ENCODE results near the gene SERPINB2. TPM values are rescaled to one million over a fixed set of nuclear protein-coding genes. Genes with fewer than 3 reads are reported as not detected.
A peak's percentile ranks its signal among the peaks of the same experiment; 100 is the strongest.
"Not testable (repeated sequence)": the region's sequence is repeated elsewhere in the genome, so short reads cannot be mapped to it uniquely, and the experiment has no call there.

Gene SERPINB2
- total RNA-seq, 1 experiment from 2014 or later = 20.5 TPM

DNA sequence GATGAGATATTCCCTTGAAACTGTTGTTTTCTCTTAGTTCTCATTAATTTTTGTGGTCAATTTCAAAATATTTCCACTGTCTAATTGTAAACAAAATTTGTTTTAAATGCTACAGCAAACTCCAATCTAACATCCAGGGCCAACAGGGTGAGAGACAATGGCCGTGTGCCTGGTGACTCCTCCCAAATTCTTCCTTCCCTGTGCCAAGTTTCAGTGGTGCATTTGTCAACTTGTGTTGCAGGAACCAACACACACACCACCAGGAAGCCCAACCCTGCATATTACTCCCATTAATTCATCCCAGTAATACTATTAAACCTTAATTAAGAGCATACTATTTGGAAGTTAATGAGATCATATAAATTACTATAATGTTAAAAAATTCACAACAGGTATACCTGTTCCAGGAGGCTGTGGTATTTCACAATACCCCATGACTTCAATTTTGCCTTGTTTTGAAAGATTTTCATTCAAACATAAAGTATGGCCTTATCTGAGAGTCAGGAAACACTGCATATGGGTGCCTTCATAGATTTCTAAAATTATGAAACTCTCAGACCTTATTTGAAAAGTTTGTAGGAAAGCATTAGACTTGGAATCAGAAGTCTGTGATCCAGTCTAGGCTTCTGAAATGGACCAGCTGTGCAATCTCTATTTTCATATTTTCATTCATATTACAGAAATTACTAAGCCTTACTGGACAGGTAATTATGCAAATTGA is 1.1 kb downstream of the SERPINB2 start:
- peak; percentile 40 for DNase-seq (ENCODE audit: low read depth)

GRCh38 chr18:63889626-63890025 is 2.1 kb downstream of the SERPINB2 start:
- no peak for DNase-seq (ENCODE audit: low read depth)

- no peak for DNase-seq (ENCODE audit: low read depth)
Measured at GRCh38 chr18:63890237-63890949, 2.9 kb downstream of the SERPINB2 start.

GRCh38 chr18:63890950-63891304 is 3.4 kb downstream of the SERPINB2 start:
- DNase-seq (ENCODE audit: low read depth) = peak; percentile 57

DNA sequence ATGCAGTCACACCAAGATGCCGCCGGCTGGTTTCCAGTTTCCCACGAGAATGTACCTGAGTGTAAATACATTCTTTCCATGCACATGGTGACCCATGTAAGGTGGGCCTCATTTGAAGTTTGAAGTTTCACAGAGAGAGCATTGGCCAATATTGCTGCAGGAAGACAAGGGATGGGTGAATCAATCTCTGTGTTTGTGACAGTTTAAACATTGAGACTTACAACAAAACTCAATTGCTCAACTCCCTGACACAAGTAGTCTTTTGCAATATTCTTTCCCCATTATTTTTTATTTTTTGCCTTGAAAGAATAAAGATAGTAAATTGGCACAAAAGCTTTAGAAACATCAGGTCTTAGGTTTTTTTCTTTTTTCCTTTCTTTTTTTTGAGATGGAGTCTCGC is 5.1 kb downstream of the SERPINB2 start:
- DNase-seq (ENCODE audit: low read depth) = no peak

DNA sequence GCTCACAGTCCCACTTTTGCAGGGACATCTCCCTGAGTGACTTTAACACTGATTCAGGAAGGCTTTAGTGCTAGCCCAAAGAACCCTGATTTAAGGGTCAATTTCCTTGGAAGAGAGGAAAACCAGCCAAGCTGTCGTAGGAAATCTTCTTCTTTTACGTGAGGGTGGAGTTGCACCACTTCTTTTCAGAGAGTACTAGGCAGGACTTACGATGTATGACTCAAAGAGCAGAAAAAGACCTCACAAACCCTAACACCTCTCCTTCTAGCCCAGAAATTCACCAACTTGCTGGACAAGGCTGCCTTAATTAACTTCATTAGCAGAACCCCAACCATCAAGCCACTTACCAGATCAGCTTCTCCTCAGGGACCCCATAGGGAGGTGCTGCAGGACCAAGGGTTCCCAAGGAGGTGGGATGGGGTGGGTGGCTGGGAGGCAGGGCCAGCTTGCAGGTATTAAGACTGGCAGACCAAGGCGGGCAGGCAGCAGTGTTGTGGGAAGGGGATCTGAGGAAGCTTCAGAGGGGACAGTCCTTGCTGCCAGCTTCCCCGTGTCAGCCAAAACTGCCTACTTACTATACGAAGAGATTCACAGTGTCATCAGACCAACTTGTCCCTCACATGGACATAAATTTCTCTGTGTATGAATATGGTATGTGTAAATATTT is 6.7 kb downstream of the SERPINB2 start:
- DNase-seq (ENCODE audit: low read depth) = no peak

DNA sequence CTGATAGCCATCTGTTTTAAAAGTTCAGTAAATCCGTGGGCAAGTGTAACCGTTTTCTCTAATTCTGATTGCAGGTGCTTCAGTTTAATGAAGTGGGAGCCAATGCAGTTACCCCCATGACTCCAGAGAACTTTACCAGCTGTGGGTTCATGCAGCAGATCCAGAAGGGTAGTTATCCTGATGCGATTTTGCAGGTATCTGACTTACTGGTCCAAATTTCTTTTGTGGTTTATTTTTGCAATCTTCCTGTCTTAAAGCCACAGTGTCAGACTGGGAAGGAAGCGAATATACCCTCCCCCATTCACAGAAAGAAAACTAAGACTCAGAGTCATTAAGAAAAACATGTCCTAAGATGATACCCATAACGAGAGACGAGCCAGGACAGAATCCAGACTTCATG is 7.7 kb downstream of the SERPINB2 start:
- no peak for DNase-seq (ENCODE audit: low read depth)

GRCh38 chr18:63897072-63897471 is 9.6 kb downstream of the SERPINB2 start:
- DNase-seq (ENCODE audit: low read depth) = no peak

DNA sequence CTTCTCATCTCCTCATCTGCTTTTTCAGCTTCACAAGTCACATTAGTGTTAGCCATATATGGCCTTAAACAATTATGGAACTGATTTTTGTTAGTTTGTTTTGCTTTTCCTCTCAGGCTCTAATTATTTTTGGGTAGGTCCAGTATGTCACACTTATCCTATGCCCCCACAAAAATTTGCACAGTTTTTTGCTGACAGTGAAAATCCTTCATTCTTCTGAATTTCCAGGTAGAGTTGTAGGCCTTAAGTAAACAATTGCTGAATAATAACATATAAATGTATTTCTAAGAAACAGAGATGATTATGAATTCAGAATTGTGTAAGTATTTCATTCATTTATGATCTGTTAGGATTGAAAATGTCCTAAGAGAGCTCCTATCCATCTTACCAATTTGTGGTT is 11.7 kb downstream of the SERPINB2 start:
- DNase-seq (ENCODE audit: low read depth) = no peak

DNA sequence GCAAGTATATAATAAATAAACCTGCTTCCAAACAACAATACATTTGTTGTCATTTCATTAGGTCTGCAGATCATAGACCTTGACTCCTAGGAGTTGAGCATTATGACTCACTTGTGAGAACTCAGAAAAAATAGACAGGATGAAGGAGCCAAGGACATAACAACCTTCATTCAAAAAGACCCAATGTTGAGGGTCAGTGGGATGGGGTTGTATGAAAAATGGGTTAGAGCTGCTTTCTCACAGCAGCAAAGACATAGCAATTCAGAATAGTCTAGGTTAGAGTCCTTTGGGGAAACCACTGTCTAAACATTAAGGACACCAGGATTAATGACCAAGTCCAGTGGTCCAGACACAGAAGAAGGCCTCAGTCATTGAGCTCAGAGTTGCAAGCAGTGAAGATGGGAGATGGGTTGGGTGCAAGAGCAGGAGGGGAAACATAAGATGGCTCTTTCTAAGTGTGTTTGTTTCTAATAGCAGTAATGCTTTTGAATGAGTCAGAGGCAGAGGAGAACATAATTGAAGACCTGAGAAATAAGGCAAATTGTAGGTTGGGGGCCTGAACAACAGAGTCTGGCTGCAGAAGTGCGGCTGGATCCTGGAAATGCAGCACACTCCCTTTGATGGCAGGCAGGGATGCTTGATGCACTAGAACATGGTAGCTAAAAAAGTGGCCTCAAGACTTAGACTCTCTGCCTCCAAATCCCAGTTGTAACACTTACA is 16.5 kb downstream of the SERPINB2 start:
- DNase-seq (ENCODE audit: low read depth) = no peak

DNA sequence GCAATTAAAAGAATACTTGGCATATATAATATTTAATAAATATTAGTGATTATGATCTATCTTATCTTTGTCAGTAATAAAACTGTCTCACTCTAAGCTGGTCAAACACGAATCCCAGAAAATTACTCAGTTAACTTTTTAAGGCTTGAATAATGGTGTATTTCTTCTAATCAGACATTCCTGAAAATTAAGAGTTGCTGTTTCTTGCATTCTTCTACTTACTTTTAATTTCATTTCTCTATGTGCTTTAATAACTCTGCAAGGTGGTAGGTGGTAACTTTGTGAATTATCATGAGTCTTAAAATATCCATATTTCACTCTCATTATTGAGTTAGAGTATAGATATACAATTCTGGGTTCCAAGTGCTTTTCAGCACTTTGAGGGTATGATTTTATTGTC is 17.2 kb downstream of the SERPINB2 start:
- no peak for DNase-seq (ENCODE audit: low read depth)

GRCh38 chr18:63905361-63905760 is 17.9 kb downstream of the SERPINB2 start:
- no peak for DNase-seq (ENCODE audit: low read depth)

DNA sequence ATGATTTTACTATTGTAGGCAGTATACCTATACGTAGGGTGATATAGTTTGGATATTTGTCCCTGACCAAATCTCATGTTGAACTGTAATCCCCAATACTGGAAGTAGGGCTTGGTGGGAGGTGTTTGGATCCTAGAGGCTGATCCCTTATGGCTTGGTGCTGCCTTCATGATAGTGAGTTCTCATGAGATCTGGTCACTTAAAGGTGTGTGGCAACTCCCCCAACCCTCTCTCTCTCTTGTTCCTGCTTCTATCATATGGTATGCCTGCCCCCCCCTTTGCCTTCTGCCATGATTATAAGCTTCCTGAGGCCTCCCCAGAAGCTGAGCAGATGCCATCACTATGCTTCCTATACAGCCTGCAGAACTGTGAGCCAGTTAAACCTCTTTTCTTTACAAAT is 18.6 kb downstream of the SERPINB2 start:
- DNase-seq (ENCODE audit: low read depth) = no peak

DNA sequence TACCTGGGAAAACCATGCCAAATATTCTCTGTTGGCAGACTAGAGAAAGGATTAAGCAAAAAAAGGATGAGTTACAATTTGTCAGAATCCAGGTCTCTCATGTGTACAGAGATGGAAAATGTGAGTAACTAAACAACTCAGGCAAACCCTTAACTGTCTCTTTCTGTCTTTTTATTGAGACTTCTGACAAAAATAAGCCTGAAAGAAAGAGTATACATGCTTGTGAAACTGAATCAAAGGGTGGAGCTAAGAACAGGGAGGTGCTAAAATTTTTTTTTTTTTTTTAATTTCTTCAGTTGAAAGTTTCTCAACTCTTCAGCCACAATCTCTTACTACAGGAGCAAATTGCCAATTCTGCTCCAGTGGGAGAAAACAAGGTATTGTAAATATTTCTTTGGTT is 20.2 kb downstream of the SERPINB2 start, which contains the start of gene SERPINB10:
Gene SERPINB10, plus strand, starts transcription at position 295 of the 400 bp plus-strand sequence. CDS start 7,553 bp downstream, outside the sequence.
- DNase-seq (ENCODE audit: low read depth) = no peak

- DNase-seq (ENCODE audit: low read depth) = no peak
Measured at GRCh38 chr18:63908858-63909257, 21.4 kb downstream of the SERPINB2 start.

- DNase-seq (ENCODE audit: low read depth) = no peak
Measured at GRCh38 chr18:63909870-63910269, 22.4 kb downstream of the SERPINB2 start.

GRCh38 chr18:63917817-63918216 is 30.3 kb downstream of the SERPINB2 start:
- no peak for DNase-seq (ENCODE audit: low read depth)

- no peak for DNase-seq (ENCODE audit: low read depth)
Measured at GRCh38 chr18:63922049-63922448, 34.5 kb downstream of the SERPINB2 start.

- DNase-seq (ENCODE audit: low read depth) = peak; percentile 73
Measured at GRCh38 chr18:63924551-63924950, 37.0 kb downstream of the SERPINB2 start.

- DNase-seq (ENCODE audit: low read depth) = no peak
Measured at GRCh38 chr18:63928331-63928730, 40.8 kb downstream of the SERPINB2 start.

DNA sequence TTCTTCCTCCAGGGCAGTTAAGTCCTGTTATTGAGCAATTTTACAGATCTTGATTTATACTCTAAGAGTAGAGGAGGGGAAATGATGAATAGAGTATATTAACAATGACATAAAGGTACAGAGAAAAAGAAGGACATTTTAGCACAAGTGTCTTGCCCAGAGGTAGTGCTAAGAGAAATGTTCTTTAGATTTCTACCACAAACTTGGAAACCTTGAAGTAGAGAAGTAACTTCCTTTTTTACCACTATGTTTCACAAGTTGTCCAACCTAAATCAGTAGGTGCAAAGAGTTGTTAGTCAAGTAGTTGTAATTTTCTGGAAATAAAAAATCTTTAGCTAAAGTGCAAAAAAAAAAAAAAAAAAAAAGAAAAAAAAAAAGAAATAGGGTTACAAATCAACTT is 41.9 kb downstream of the SERPINB2 start:
- DNase-seq (ENCODE audit: low read depth) = not testable (repeated sequence)

DNA sequence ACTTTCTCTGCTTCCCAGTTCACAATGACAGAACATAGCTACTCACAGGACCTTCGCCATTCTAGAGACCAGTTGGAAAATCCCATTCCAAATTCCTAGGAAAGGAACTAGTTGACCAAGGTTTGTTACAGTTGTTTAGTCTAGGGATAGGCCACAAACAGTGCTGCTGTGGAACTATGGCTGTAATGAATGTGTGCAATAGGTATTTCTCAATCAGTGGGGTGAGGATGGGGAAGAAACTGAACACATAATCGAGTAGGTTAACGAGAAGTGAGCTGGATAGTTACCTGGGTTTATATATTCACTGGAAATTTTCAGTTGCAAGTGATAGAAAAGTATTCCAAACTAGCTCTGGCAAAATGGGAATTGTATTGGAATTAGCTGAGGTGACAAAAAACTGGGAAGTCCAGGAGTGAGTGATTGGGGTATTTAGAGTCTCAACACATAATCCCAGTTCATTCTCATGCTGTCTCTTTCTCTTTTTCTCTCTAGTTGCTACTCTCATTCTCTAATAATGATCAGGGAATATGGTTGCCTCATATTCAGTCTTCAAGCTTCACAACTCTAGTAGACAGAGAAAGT is 43.4 kb downstream of the SERPINB2 start:
- DNase-seq (ENCODE audit: low read depth) = no peak
